GM18873 (cell line): ENCODE results near the gene MEIS3.

ENCODE experiments used
- ATAC-seq: cut with Tn5 transposase; IDR thresholded peaks from one replicate; pipeline ENCODE4 v1.9.1; 2021; ENCODE audit warnings: mild to moderate bottlenecking, moderate library complexity, moderate number of reproducible peaks; ENCODE audit not compliant: unreplicated experiment, low FRiP score

Gene MEIS3

DNA sequence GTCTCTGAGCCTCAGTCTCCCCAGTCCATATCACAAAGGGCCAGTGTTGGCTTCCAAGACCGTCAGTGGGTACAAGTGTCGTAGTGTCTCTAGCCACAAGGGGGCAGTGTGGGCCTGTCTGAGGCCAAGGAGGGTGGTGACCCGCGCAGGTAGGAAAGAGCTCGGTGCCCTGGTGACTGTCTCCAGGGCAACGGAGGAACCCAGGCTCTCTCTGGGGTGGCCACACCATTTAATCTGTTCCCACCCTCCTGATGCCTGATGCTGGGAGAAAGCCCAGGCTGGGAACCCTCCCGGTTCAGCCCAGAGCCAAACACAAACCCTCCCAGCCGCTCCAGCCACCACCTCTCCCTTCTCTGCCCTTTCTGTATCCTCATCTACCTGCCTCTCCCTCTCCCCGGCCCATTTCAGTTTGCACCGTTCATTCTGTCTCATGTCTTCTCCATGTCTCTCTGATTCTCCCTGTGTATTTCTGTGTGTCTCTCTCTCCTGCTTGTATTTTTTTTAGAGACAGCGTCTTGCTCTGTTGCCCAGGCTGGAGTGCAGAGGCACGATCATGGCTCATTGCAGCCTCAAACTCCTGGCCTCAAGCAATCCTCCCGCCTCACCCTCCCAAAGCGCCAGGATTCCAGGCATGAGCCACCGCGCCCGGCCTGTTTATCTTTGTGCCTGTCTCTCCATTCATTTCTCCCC lies 17.5 kb upstream of the MEIS3 start:
- no peak for ATAC-seq

DNA sequence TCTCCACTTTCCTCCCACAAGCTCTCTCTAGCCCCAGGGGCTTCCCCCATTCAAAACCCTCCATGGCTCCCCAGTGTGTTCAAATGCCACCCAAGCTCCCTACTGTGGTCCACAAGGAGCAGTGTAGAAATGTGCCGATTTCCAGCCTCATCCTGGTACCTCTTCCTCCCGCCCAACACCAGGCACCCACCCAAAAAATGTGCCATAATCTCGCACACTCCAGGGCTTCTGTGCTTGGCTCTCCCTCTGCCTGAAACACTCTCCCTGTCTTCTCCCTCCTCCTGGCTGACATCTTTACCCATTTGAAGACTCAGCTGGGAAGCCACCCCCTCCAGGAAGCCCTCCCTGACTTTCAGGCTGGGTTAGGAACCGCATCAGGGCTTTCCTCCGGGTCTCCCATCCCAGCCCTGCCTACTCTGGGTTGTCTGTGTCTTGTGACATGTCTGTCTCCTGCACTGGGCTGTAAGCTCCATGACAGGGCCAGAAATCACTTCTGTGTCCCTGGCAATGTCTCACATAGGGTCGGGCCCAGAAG lies 16.6 kb upstream of the MEIS3 start:
- no peak for ATAC-seq

DNA sequence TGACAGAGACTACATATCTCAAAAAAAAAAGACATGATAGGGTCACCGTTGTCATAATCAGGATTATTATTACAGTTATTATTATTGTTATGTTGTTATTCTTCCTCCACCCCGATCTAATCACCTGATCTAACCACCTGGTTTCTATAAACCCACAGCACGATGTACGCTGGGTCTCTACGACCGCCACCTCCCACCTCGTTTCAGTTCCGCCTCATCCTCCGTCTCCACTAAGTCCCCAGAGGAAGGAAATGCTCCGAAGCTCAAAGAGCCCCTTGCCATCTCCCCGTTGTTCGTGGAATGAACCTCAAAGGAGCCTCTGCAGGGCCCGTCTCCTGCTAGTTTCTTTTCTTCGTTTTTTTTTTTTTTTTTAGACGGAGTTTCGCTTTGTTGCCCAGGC lies 15.9 kb upstream of the MEIS3 start:
- no peak for ATAC-seq

DNA sequence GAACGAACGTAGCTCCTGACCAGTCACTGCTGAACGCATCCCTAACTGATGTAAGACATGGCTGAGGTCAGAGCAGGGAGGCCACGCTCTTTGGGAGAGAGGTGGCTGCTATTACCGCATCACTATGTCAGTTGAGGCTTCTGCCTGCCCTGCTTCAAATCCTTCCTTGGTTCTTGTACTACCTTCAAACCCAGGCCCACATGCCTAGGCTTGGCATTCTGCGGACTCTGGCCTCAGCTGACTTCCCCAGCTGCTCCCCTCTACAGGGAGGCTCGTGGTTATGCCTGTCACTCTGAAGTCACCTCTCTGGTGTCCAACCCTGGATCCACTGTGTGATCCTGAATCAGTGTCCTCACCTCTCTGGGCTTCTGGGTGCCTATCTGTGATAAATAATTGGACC lies 14.8 kb upstream of the MEIS3 start:
- ATAC-seq: no peak

DNA sequence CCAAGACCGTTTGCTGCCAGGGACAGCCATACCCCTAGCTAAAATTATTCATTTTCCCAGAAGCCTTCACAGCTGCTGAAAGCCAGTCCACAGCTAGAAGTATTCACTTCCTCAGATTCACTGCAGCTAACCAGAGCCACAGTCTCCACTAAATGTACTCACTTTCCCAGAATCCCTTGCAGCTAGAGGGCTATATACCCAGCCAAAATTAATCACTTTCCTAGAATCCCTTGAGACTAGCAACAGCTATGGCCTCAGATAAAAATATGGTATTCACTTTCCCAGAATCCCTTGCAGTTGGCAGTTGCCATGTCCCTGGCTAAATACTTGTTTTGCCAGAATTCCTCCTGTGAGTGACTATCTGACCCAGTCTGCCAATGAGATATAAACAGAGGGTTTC lies 13.8 kb upstream of the MEIS3 start:
- no peak for ATAC-seq

DNA sequence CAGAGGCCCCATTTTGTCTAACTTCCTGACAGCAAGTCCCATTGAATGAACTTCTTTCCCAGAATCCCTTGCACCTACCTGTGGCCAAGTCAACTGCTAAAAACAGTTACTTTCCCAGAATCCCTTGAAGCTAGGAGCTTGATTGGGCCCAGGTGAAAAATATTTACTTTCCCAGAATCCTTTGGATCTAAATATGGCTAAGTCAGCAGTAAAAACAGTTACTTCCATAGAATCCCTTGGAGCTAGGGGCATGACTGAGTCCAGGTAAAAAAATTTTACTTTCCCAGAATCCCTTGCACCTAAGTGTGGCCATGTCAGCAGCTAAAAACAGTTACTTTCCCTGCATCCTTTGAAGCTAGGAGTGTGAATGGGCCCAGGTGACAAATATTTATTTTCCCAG lies 13.2 kb upstream of the MEIS3 start:
- no peak for ATAC-seq

DNA sequence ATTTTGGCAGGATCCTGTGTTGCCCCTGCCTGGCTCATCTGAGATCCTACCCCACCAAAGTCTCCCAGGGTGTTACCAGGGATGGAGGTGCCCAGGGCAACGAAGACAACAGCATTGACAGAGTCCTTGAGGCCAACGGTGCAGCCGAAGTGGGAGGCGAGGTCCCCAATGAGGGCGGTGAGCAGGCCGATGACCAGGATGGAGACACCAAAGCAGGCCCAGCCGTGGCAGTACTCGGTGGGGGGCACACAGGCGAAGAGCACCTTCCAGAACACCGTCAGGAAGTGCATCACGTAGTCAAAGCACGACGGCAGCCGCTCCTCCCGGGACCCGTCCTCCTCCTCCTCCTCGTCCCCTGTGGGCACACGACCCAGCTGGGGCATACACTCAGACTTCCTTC lies 12.8 kb upstream of the MEIS3 start:
- no peak for ATAC-seq

DNA sequence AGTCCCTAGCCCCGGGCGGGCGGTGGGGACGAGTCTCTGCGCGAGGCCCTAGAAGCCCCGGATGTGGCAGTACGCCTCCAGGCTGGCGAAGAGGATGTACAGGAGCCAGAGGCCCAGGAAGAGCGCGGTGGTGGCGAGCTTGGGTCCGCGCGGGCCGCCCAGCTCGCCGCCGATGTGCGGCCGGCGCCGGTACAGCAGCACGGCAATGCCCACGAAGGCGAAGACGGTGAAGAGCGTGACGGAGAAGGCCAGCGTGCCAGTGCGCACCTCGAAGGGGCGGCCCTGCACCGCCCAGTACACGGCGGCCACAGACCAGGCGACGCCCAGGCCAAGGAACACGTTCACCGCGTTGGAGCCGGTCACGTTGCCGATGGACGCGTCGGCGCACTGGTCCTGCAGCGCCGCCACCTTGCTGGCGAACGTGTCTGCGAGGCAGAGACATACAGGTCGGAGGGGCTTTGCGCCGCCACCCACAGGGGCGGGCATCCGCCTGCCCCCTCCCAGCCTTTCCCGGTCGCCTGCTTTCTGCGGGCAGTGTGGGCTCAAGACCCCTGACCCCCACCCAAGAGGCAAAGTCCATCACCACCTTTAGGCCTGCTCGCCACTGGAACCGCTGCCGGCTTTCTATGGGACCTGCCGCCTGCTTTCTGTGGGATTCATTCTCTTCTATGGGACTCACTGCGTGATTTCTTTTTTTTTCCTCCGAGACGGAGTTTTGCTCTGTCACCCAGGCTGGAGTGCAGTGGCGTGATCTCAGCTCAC lies 10.9 kb upstream of the MEIS3 start:
- no peak for ATAC-seq

DNA sequence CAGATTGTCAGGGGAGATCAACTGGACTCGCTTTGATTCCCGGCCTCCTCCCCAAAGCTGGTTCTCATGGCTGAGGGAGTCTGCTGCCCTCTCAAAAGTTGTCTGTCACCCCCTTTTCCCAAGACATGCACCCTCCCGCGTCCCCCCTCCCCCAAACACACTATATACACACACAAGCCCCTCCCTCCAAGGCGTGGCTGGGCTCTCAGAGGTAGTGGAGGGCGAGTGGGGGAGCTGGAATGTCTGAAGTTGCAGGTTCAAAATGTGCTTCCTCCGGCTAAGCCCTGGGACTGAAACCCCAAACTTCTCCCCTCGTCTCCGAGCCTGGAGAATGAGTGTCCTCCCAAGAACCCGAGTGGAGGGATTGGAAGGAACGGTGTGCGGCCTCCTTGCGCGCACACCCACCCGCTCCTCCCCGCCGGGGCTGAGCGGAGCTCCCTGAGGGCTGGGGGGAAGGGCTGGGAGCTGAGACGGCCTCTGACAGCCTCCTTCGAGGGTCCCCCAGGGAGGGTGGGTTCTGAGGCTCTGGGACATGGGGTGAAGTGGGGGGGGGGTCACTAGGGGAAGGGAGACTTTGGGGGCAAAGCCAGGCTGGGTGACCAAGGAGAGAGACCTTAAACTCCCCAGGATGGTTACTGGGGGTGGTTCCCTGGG lies 9.9 kb upstream of the MEIS3 start:
- no peak for ATAC-seq

DNA sequence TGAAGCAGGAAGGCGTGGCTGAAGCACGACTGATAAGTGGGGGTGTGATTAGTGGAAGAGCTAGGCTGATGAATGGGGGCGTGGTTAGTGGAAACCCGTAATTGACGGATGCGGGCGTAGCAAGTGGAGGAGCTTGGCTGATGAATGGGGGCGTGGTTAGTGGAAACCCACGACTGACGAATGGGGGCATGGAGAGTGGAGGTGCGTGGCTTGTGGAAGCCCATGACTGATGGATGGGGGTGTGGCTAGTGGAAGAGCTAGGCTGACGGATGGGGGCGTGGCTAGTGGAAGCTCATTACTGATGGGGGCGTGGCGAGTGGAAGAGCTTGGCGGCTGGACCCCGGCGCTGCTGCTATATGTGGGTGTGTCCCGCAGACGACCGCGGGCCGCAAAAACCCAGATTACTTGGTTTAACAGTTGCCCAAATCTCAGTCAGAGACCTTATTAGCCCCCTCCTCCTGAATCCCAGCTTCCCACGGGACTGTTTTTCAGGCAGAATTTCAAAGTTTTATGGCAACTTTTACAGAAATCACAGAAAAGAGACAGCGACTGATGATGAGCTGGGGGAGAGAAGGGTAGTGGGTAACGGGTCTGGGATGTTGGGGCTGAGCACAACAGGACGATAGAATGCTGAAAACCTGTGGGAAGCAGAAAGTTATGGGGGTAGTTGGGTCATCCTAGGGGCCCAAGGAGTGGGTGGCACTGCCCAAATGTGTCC lies 9.0 kb upstream of the MEIS3 start:
- ATAC-seq: no peak

DNA sequence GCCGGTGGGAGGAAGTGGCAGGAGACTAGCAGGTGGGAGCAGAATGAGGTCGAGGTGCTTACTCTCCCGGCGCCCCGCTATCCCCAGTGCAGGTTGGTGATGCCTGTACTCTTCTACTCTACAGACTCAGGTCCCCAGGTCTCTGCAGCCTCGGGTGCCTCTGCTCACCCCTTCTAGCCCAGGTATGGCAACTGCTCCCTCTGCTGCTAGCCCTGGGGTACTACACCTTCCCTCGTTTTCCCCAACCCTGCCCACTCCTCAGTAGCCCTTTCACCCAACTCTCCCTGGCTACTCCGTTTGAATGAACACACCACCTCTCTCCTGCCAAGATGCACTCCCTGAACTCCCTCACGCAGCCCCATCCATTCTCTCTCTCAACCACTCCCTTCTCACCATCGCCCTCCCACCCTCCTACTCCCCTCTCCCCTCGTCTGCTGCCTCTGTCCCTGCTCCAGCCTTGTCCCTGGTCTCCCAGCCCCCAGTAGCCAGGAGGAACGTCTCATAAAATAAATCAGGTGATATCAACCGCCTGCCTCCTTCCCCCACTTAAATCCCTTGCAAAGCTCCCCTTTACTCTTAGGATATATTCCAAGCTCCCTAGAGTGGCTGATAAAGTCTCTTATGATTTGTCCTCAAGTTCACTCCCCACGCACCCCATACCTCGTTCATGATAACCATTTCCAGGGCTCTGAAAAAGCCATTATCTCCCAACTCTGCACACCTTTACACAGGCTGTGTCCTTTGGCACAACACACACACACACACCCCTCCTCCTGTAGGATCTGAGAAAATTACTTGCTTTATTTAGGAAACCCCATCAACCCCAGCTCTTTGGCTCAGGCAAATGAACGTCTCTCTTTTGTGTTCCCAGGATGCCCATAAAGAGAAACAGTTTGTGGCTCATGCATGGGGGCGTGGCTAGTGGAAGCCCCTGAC lies 8.2 kb upstream of the MEIS3 start:
- no peak for ATAC-seq

DNA sequence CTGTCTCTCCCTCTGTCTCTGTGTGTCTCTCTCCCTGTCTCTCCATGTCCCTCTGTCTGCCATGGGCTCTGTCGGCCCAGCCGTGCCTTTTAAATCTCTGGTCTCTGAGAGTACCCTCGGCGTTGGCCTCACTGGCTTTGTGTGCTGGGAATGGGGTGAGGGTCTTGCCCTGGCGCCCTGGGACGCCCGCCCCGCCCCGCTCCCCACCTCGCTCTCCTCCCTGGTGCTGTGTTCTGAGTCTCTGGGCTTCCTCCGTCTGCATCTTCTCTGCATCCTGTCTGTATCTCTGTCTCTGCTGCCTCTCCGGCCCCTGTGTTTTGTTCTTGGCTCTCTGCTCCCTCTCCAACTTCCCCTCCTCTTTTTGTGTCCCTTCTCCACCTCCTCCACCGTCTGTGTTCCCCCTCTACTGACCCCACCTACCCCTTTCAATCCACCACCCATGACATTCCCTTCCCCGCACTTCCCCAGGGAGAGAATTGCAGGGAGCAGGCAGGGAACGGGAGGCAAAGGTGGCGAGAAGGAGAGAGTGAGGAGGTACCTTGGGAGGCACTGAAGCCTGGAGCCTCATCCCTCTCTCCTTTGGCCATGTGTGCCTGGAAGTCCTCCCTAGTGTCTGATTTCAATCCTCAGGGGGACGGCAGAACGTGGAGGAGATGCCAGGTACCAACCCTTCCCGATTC lies 4.0 kb upstream of the MEIS3 start:
- ATAC-seq: no peak

DNA sequence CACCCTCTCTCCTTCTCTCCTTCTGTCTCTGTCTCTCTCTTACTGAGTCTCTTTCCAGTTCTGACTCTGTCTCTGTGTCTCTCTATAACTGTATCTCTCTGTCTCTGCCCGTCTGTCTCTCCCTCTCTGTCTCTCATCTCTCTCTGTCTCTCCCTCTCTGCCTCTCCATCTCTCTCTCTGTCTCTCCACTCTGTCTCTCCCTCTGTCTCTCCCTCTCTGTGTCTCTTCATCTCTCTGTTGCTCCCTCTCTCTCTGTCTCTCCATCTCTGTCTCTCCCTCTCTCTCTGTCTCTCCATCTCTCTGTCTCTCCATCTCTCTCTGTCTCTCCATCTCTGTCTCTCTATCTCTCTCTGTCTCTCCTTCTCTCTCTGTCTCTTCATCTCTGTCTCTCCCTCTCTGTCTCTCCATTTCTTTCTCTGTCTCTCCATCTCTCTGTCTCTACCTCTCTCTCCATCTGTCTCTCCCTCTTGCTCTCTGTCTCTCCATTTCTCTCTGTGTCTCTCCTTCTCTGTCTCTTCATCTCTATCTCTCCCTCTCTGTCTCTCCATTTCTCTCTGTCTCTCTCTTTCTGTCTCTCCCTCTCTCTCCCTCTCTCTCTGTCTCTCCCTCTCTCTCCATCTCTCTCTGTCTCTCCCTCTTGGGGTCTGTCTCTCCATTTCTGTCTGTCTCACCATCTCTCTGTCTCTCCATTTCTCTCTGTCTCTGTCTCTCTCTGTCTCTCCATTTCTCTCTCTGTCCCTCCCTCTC lies 3.3 kb upstream of the MEIS3 start:
- ATAC-seq: no peak

DNA sequence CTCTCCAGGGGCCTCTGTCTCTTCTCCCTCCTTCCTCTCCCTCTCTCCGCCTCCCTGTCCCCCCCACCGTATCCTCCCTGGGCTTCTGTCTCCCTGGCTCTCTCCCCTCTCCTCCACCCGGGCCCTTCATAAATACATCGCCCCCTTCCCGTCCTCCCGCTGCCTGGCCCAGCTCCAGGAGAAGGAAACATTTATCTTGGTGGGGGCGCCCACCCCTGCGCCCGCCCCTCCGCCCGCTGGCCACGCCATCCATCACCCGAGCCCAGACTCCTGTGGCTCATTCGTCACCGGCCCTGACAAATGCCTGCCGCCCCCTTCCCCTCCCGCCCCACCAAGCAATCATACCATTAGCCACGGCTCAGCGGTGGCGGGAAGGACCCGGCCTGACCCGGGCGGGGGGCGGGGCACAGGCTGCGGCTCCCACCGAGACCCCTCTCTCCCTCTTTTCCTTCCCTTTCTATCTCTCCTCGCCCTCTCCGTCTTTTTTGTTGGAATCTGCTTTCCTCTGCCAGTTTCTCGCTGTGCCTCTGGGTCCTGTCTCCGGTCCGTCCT lies 2.6 kb upstream of the MEIS3 start:
- ATAC-seq: no peak

DNA sequence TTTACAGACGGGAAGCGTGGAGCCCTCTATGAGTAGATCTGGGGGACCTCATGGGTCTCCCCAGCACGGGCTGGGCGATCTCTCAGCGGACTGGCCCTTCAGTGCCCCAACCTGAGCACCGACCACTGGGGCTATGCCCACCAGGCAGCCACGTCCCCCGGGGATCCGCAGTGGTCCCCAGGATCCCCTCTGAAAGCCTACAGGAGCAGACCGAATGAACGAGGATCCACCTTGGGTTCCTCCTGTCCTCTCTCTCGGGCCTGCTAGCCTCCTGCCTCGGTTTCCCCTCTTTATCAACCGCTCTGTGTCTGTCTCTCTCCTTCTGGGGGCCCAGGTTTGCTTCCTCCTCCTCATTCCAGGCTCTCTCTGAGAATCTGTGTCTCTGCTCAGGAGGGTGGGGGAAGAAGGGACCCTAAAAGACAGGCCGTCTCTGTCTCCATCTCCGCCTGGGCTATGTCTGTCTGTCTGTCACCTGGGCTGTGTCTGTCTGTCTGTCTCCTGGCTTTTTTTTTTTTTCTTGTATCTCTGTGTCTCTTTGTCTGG lies 2.0 kb upstream of the MEIS3 start:
- ATAC-seq: no peak

DNA sequence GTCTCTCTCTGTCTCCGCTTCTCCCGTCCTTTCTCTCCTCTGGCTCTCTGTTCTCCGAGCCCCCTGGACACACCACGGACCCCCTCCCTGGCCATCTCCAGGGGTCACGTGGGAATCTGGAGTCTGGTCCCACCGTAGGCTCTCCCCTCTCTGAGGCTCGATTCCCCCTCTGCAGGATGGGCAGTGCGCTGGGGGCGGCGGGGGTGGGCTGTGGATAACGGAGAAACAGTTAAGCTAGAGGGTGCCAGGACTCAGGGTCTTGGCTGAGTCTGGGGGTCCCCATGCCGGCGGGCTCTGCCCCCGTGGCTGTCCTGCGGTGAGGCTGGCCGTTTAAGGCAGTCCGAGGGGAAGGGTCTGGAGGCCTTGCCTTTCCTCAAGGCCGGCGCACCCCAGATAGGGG lies 462 bp upstream of the MEIS3 start:
- no peak for ATAC-seq

DNA sequence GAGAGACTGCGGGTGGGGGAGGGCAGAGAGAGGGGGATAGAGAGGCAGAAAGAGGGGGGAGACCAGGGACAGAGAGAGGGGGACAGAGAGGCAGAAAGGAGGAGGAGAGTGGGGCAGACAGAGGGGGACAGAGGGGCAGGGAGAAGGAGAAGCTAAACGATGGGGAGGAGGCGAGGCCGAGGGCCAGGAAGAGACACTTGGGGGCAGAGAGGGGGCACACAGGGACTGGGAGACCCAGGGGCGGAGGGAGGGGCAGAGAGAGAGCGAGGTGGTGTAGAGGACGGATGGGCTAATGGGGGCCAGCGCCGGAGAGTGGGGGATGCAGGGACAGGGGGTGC lies 666 bp downstream of the MEIS3 start:
- no peak for ATAC-seq
